Right lobe of liver (tissue), 6 donors: ENCODE data around the gene PIWIL1. TPM values are rescaled to one million over a fixed set of nuclear protein-coding genes. Genes with fewer than 3 reads are reported as not detected.

ENCODE experiments used
- ATAC-seq, 4 donors: fragments of 200-7000 bp; cut with Tn5 transposase; one replicate each; pipeline ENCODE4 v1.9.1; 2020; ENCODE audit warnings: mild to moderate bottlenecking in 4 of 4, moderate library complexity in 4 of 4
- DNase-seq, 3 donors: peaks; one replicate each; pipeline ENCODE4 v3.0.0-alpha.2; 2020
- H3K27ac ChIP-seq, 3 donors: fragments of 200-600 bp; one replicate each; pipeline ENCODE4 v1.8.0; 2022
- H3K27me3 ChIP-seq, 2 donors: fragments of 200-600 bp; one replicate each; pipeline ENCODE4 v1.8.0; 2022
- H3K36me3 ChIP-seq, 4 donors: fragments of 200-600 bp; sonication (generic) in 1 of 4; one replicate each; pipeline versions ENCODE4 v1.5.1 to v1.8.0; 2017 to 2022; ENCODE audit warnings: control low read depth in 1 of 4
- H3K4me1 ChIP-seq, 4 donors: fragments of 200-600 bp; sonication (generic) in 1 of 4; one replicate each; pipeline versions ENCODE4 v1.5.1 to v1.8.0; 2017 to 2022; ENCODE audit warnings: control low read depth in 1 of 4
- H3K4me3 ChIP-seq, 3 donors: fragments of 200-600 bp; one replicate each; pipeline ENCODE4 v1.8.0; 2022
- H3K9me3 ChIP-seq, 4 donors: fragments of 200-600 bp; sonication (generic) in 1 of 4; one replicate each; pipeline versions ENCODE4 v1.5.1 to v1.8.0; 2017 to 2022; ENCODE audit warnings: control low read depth in 1 of 4
- POLR2A ChIP-seq: fragments of 450-650 bp; IDR thresholded peaks from one replicate; pipeline ENCODE4 v1.6.1; 2017; ENCODE audit warnings: antibody characterized with exemption, mild to moderate bottlenecking
- WGBS: methylation state at CpG from one replicate; pipeline ENCODE4 v1.1.6; 2018; ENCODE audit warnings: low coverage, low lambda C conversion rate; ENCODE audit not compliant: insufficient coverage; ENCODE audit errors: missing lambda C conversion rate; 5-methylcytosine and 5-hydroxymethylcytosine counted together
- intact Hi-C, 2 donors: fragments of 100-400 bp; cut with DNase I; formaldehyde crosslinking; loops; one replicate each; pipeline versions ENCODE4 v1.11.2 to v1.14.1; 2022
- total RNA-seq, 6 experiments: library from RNA; depleted of rRNA in 2 of 6; stranded (reverse); fragments of >200 nt in 2 of 6; fragmentation: NEBNext Ultra II Directional in 3 of 6; extraction: Animal tissue kit (Norgen Biotek cat#: 25700) in 3 of 6; gene quantifications; one replicate each; pipeline versions ENCODE4 v1.1.0 to v1.2.4, GENCODE V29; 2016 to 2023
- TF ChIP-seq, protein P1 (sequence below), 4 donors: fragments of 200-600 bp in 3 of 4; fragments of 450-650 bp in 1 of 4; IDR thresholded peaks; one replicate each; pipeline versions ENCODE4 v1.5.1 to v1.8.0; 2016 to 2022; ENCODE audit warnings: antibody characterized with exemption in 4 of 4, mild to moderate bottlenecking in 2 of 4
- donor health status: DM: no; HTN: yes; CAD: no.
- donor health status: DM: no; HTN: no; CAD: no.
- donor health status: DM: no; HTN: no; CAD: no.
- donor health status: DM: no; HTN: yes; CAD: no.
- donor health status: DM: no; HTN: yes; CAD: no.

PIWIL1 gene
- total RNA-seq, 6 experiments from 2014 or later, result not detected

DNA sequence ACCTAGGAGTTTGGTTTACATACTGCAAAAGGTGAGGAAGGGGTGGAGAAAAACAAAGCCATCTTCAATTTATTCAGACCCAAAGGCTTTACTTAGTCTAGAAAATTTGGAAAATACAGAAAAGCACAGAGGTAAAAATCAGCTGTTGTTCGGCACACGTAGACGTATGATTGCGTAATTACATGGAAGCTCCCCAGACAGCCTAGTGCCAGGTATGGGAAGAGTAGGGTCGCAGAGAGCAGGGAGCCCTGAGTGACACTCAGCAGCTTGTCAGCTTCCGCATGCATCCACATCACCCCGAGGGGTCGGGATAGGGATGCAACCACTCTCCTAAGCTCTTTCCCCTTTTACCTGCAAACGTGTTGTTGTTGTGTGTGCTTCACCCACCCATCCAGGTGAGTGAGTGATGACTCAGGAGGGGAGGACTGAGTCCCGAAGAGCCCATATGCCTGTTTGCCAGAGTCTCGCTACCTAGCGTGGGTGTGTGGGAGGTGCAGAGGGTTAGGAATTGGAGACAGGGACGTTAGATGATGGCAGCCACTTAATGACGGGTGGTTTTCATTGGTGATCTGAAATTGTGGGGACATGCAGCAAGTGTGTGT, 20.1 kb downstream of the PIWIL1 start:
- H3K36me3 ChIP-seq, result no peaks in the 10 kb centered on the region
- H3K27ac ChIP-seq, result no peak overlapping the region
- ATAC-seq (no peak), DNase-seq (no peak)
- intact Hi-C loops, result no loop called here
- H3K4me3 ChIP-seq, result no peak overlapping the region
- H3K27me3 ChIP-seq, result no peaks in the 10 kb centered on the region
- H3K9me3 ChIP-seq, result no peaks in the 10 kb centered on the region
- H3K4me1 ChIP-seq, result no peaks in the 10 kb centered on the region
- 34% methylated on average over 11 of the region's 14 CpGs for WGBS
- TF ChIP-seq POLR2A, result no peak
- TF ChIP-seq, protein P1, sequence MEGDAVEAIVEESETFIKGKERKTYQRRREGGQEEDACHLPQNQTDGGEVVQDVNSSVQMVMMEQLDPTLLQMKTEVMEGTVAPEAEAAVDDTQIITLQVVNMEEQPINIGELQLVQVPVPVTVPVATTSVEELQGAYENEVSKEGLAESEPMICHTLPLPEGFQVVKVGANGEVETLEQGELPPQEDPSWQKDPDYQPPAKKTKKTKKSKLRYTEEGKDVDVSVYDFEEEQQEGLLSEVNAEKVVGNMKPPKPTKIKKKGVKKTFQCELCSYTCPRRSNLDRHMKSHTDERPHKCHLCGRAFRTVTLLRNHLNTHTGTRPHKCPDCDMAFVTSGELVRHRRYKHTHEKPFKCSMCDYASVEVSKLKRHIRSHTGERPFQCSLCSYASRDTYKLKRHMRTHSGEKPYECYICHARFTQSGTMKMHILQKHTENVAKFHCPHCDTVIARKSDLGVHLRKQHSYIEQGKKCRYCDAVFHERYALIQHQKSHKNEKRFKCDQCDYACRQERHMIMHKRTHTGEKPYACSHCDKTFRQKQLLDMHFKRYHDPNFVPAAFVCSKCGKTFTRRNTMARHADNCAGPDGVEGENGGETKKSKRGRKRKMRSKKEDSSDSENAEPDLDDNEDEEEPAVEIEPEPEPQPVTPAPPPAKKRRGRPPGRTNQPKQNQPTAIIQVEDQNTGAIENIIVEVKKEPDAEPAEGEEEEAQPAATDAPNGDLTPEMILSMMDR (IDR thresholded peaks at IDR 0.05), result no peak

DNA sequence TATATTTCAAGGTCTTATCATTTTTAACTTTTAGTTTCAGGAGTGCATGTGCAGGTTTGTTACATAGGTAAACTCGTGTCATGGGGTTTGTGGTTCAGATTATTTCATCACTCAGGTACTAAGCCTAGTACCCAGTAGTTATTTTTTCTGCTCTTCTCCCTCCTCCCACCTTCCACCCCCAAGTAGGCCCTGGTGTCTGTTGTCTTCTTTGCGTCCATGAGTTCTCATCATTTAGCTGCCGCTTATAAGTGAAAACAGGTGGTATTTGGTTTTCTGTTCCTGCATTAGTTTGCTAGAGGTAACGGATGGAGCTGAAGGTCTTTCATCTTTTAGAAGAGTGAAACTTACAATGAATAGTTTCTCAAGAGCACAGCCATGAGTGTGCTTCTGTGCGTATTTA, 24.4 kb downstream of the PIWIL1 start:
- TF ChIP-seq, protein P1 (IDR thresholded peaks at IDR 0.05), result no peak
- TF ChIP-seq POLR2A, result no peak
- Histone ChIP-seq H3K9me3 (no peaks in the 10 kb centered on the region), H3K4me1 (no peaks in the 10 kb centered on the region), H3K27me3 (no peaks in the 10 kb centered on the region), H3K27ac (no peak overlapping the region), H3K4me3 (no peak overlapping the region), H3K36me3 (no peaks in the 10 kb centered on the region)
- ATAC-seq, result no peak
- intact Hi-C loops, result no loop called here
- 65% methylated on average over 5 of the region's 5 CpGs for WGBS
- DNase-seq, result no peak

DNA sequence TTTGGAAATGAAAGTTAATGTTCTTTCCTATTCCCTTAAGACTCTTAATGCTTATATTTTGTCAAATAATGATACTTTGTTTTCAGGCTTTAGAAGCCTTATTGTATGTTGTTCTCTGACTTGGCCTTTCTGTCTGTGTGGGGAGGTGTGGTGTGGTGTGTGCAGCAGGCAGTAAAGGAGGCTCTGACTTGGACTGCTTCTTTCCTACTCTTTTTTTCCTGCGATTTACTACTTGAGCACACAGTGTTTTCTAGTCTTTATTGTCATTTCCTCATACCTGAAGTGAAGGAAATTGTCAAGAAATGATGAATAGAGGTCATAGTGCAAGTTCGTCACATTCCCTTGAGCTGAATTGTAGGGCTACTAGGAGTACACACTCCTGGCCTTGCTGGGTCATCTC, 26.9 kb downstream of the PIWIL1 start:
- no peaks in the 10 kb centered on the region for H3K27me3 ChIP-seq
- intact Hi-C loops, result no loop called here
- H3K36me3 ChIP-seq, result no peaks in the 10 kb centered on the region
- no peaks in the 10 kb centered on the region for H3K4me1 ChIP-seq
- no peaks in the 10 kb centered on the region for H3K9me3 ChIP-seq
- ATAC-seq (no peak), DNase-seq (no peak)
- H3K27ac ChIP-seq, result no peak overlapping the region
- TF ChIP-seq, protein P1 (IDR thresholded peaks at IDR 0.05), result no peak
- no peak for TF ChIP-seq POLR2A
- H3K4me3 ChIP-seq, result no peak overlapping the region
- 79% methylated on average over 2 of the region's 2 CpGs for WGBS

DNA sequence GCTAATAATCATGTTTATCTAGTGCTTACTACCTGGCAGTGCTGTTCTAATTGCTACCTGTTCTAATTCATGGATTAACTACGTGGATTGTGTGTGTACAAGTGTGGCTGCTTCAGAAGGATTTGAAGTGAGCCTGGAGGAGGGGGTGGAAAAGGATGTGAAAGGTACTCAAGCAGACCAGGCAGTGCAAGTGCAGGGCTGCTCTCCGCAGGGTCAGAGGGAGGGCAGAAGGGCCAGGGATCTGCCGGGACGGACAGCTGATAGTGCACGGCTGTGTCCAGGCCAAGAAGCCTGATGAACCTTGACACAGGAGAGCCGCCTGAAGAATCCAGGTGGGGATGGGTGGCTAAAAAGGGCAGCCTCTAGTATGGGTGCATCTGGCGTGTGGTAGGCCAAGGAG, 28.5 kb downstream of the PIWIL1 start:
- no peak for DNase-seq
- intact Hi-C loops, result no loop called here
- no peak for ATAC-seq
- no peak for TF ChIP-seq POLR2A
- TF ChIP-seq, protein P1 (IDR thresholded peaks at IDR 0.05), result no peak
- no peaks in the 10 kb centered on the region for H3K4me1 ChIP-seq
- 60% methylated on average over 6 of the region's 7 CpGs for WGBS
- H3K27ac ChIP-seq, result no peak overlapping the region
- no peaks in the 10 kb centered on the region for H3K9me3 ChIP-seq
- no peaks in the 10 kb centered on the region for H3K27me3 ChIP-seq
- no peak overlapping the region for H3K4me3 ChIP-seq
- no peaks in the 10 kb centered on the region for H3K36me3 ChIP-seq

DNA sequence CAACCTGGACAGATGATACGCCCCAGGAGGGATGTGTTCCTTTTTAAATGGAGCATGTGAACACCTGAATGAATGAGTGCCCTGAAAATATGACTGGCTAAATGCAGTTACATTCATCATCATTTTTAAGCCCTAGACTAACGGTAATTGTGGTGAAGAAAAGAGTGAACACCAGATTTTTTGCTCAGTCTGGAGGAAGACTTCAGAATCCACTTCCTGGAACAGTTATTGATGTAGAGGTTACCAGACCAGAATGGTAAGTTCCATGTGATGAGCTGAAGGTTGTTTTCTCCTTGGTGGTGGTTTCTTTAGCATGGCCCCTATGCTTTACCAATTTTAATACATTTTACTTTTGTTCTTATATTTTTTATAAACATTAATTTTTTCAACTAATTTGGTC, 29.3 kb downstream of the PIWIL1 start:
- no peak overlapping the region for H3K4me3 ChIP-seq
- peaks cover 0 to 4% of the 10 kb centered on the region in 2 donors for H3K27me3 ChIP-seq
- H3K27ac ChIP-seq, result no peak overlapping the region
- H3K36me3 ChIP-seq, result no peaks in the 10 kb centered on the region
- H3K9me3 ChIP-seq, result no peaks in the 10 kb centered on the region
- DNase-seq (no peak), ATAC-seq (no peak)
- 51% methylated on average over 2 of the region's 2 CpGs for WGBS
- no peak for TF ChIP-seq POLR2A
- TF ChIP-seq, protein P1 (IDR thresholded peaks at IDR 0.05), result no peak
- intact Hi-C loops, result no loop called here
- H3K4me1 ChIP-seq, result no peaks in the 10 kb centered on the region
